Mucosa of rectum (tissue), 2 donors: ENCODE measurements around the gene CUX1.

Experiments
- H3K27ac ChIP-seq, 2 donors: one replicate each; pipeline ENCODE4 v1.7.0; 2013; ENCODE audit warnings: inconsistent platforms in 2 of 2, low read depth in 2 of 2, low read length in 2 of 2
- H3K27me3 ChIP-seq, 2 donors: one replicate each; pipeline ENCODE4 v1.7.0; 2013; ENCODE audit warnings: low read length in 2 of 2; ENCODE audit not compliant: control insufficient read depth in 2 of 2, insufficient read depth in 2 of 2
- H3K36me3 ChIP-seq, 2 donors: one replicate each; pipeline ENCODE4 v1.7.0; 2013; ENCODE audit warnings: low read length in 2 of 2; ENCODE audit not compliant: control insufficient read depth in 2 of 2, insufficient read depth in 2 of 2
- H3K4me1 ChIP-seq, 2 donors: one replicate each; pipeline ENCODE4 v1.7.0; 2013; ENCODE audit warnings: low read length in 2 of 2, mild to moderate bottlenecking in 1 of 2; ENCODE audit not compliant: control insufficient read depth in 2 of 2, insufficient read depth in 2 of 2
- H3K4me3 ChIP-seq, 2 donors: one replicate each; pipeline ENCODE4 v1.7.0; 2013; ENCODE audit warnings: low read length in 2 of 2
- H3K9ac ChIP-seq, 2 donors: one replicate each; pipeline ENCODE4 v1.7.0; 2013; ENCODE audit warnings: low read length in 2 of 2, low read depth in 1 of 2, mild to moderate bottlenecking in 1 of 2
- H3K9me3 ChIP-seq, 2 donors: one replicate each; pipeline ENCODE4 v1.7.0; 2013; ENCODE audit warnings: low read length in 2 of 2; ENCODE audit not compliant: control insufficient read depth in 2 of 2
- donor health status: healthy.
- donor health status: Normal muscosa, but diverticular disease.

Gene CUX1

DNA sequence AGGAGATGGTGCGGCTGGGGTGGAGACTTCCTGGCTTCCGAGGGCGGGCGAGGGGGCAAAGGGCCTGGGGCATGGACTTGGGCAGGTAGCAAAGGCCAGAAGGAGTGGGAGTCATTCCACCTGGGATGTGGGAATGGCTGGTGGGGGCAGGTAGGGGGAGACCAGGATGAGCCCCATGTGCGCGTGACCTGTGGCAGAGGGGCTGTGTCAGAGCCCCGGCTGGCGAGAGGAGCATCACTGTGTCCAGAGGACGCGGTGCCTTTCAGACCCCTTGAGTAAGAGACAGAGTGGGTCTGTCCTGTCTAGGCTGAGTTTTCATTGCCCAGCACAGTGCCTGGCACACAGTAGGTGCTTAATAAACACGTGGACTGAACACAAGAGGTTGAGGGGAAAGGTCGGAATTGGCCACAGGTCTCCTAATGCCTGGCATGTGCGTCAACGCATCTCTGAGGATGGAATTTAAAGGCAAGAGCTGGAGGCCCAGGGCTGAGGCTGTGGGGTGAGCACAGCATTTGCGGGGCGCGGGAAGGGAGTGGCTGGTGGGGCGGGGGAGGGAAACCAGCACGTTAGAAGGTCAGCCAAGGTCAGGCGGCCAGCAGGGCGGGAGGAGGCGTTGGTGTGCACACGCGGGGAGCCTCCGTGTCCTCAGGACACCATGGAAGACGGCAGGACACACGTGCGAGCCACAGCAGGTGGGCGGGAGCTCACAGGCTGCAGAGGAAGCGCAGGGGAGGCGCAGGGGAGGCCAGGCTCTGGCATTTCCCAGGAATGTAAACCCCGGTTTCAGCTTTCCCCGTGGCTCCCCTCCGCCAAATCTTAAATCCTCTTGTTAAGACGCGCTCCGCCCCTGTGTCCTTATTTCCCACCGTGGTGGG lies 51.8 kb downstream of the CUX1 start:
- Histone ChIP-seq H3K4me1 (peaks cover 16 to 23% of the 10 kb centered on the region in 2 donors), H3K27me3 (no peaks in the 10 kb centered on the region), H3K4me3 (no peak overlapping the region), H3K27ac (no peak overlapping the region), H3K36me3 (no peaks in the 10 kb centered on the region), H3K9me3 (no peaks in the 10 kb centered on the region), H3K9ac (no peak overlapping the region)

GRCh38 chr7:101869901-101870290 lies 52.5 kb downstream of the CUX1 start:
- Histone ChIP-seq H3K27ac (no peak overlapping the region), H3K9ac (peak overlapping the region in 1 of 2 donors; percentile 39), H3K36me3 (no peaks in the 10 kb centered on the region), H3K27me3 (no peaks in the 10 kb centered on the region), H3K9me3 (no peaks in the 10 kb centered on the region), H3K4me3 (no peak overlapping the region), H3K4me1 (peaks cover 16 to 23% of the 10 kb centered on the region in 2 donors)

DNA sequence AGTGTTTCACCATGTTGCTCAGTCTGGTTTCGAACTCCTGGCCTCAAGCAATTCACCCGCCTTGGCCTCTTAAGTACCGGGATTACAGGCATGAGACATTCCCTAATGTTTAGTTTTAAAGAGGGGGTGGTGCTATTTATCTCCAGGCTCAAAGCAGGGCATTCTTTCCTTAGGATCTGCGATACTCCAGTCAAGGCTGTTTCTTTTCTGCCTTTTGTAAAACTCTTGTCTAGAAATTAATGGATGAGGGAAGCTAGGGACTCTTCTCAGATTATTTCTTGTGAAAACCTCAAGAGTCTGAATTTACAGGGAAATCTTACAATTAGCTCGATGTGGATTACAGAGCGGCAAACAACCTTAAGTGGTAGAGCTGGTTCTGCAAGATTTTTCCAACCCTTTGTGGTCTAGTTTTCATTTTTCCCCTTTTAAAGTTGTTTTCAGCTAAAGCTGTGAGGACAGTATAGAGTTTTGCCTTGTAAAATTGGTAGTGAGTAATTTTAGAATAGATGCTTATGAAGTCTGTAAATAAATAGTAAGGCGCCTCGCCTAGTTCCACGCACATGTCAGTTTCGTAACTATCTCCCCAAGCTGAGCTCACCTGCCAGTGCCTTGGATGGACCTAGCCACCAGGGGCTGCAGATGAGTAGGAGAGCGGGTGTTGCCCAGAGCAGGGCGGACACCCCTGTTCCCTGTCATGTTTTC lies 53.1 kb downstream of the CUX1 start:
- Histone ChIP-seq H3K9me3 (no peaks in the 10 kb centered on the region), H3K27me3 (no peaks in the 10 kb centered on the region), H3K4me3 (no peak overlapping the region), H3K4me1 (peaks cover 16 to 23% of the 10 kb centered on the region in 2 donors), H3K36me3 (no peaks in the 10 kb centered on the region), H3K9ac (peak overlapping the region in 1 of 2 donors; percentile 39), H3K27ac (peak overlapping the region; percentile 42 to 52)

DNA sequence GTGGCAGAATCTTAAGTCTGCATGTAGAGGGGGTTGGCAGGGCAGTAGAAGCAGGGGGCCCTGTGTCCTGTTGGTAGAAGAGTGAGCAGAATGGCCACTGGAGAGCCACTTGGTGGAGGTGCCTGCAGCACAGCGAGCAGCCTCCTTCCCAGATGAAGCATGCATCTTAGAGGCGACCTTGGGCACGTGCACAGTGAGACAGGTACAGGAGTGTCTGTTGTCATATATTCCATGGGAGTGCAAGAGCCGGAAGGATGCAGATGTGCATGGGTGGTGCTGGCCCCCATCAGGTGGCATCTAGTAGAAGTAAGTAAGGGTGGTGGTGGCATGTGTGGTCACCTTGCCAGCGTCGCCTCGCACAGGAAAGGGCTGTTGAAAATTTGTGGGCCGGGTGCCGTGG lies 53.9 kb downstream of the CUX1 start:
- H3K4me3 ChIP-seq, result no peak overlapping the region
- H3K27me3 ChIP-seq, result no peaks in the 10 kb centered on the region
- no peak overlapping the region for H3K9ac ChIP-seq
- H3K36me3 ChIP-seq, result no peaks in the 10 kb centered on the region
- H3K27ac ChIP-seq, result no peak overlapping the region
- no peaks in the 10 kb centered on the region for H3K9me3 ChIP-seq
- peaks cover 16 to 23% of the 10 kb centered on the region in 2 donors for H3K4me1 ChIP-seq

- no peaks in the 10 kb centered on the region for H3K27me3 ChIP-seq
- peaks cover 23 to 36% of the 10 kb centered on the region in 2 donors for H3K4me1 ChIP-seq
Measured at GRCh38 chr7:101874028-101874427, 56.6 kb downstream of the CUX1 start.

GRCh38 chr7:101875283-101875846 lies 57.9 kb downstream of the CUX1 start:
- Histone ChIP-seq H3K9me3 (no peaks in the 10 kb centered on the region), H3K4me1 (peaks cover 16 to 33% of the 10 kb centered on the region in 2 donors), H3K9ac (no peak overlapping the region), H3K36me3 (no peaks in the 10 kb centered on the region), H3K27me3 (no peaks in the 10 kb centered on the region), H3K4me3 (no peak overlapping the region), H3K27ac (no peak overlapping the region)

More at GRCh38 chr7:101874028-101874427, 56.6 kb downstream of the CUX1 start:
- H3K27ac ChIP-seq, result no peak overlapping the region
- no peak overlapping the region for H3K4me3 ChIP-seq
- no peaks in the 10 kb centered on the region for H3K36me3 ChIP-seq
- H3K9ac ChIP-seq, result no peak overlapping the region
- H3K9me3 ChIP-seq, result no peaks in the 10 kb centered on the region

DNA sequence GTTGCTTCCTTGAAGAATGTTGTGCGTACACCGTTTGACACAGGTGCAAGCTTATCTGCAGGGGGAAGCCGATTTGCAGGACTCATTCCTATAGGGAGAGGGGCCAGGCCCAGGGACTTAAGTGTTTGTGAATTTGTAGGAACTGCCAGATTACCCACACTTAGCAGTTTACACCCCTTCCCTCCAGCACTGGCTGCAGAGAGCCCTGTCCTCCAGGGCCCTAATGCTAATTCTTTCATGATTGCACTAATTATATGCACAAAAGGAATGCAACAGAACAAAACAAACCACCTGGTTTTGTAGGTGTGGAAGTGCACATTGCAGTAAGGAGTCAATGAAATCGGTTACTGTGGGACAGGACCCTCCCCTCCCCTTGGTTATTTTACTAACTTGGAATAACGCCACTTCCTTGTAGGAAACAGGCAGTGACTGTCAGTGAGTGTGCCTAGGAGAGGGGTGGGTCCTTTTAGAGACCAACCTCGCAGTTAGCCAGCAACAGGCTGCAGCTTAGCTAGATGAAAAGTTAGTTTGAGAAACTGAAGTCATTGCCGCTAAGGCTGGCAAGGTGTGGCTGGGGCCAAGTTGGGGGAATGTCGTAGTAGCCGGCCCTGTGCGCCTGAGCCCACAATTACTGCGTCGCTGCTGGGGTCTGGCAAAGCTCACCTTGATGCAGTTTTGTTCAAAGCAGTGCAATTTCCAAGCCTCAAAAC lies 60.6 kb downstream of the CUX1 start:
- Histone ChIP-seq H3K4me1 (peaks cover 30 to 53% of the 10 kb centered on the region in 2 donors), H3K27me3 (no peaks in the 10 kb centered on the region), H3K27ac (peak overlapping the region; percentile 11 to 38), H3K9me3 (no peaks in the 10 kb centered on the region), H3K4me3 (peak overlapping the region in 1 of 2 donors; percentile 27), H3K36me3 (no peaks in the 10 kb centered on the region), H3K9ac (peak overlapping the region in 1 of 2 donors; percentile 39)

- H3K4me3 ChIP-seq, result no peak overlapping the region
- H3K9me3 ChIP-seq, result no peaks in the 10 kb centered on the region
- H3K27ac ChIP-seq, result no peak overlapping the region
- no peaks in the 10 kb centered on the region for H3K27me3 ChIP-seq
- H3K9ac ChIP-seq, result no peak overlapping the region
- no peaks in the 10 kb centered on the region for H3K36me3 ChIP-seq
- H3K4me1 ChIP-seq, result peaks cover 31 to 56% of the 10 kb centered on the region in 2 donors
Measured at GRCh38 chr7:101878938-101879337, 61.5 kb downstream of the CUX1 start.

GRCh38 chr7:101879565-101879964 lies 62.1 kb downstream of the CUX1 start:
- Histone ChIP-seq H3K27ac (no peak overlapping the region), H3K9ac (no peak overlapping the region), H3K4me1 (peaks cover 34 to 60% of the 10 kb centered on the region in 2 donors), H3K27me3 (no peaks in the 10 kb centered on the region), H3K4me3 (no peak overlapping the region), H3K36me3 (no peaks in the 10 kb centered on the region), H3K9me3 (no peaks in the 10 kb centered on the region)
